AG04449 (cell line): ENCODE results near the gene GALNTL6.

Source experiments
- CTCF ChIA-PET: fragments of 350-600 bp; formaldehyde crosslinking; extraction: SDS; loops from one replicate; lab custom pipeline; 2021; ENCODE audit warnings: antibody characterized with exemption; lab: Yijun Ruan, JAX
- POLR2A ChIA-PET: fragments of 400-600, 350-600 bp; formaldehyde crosslinking; extraction: SDS; loops from one replicate; lab custom pipeline; 2020; ENCODE audit warnings: antibody characterized with exemption, inconsistent platforms; lab: Yijun Ruan, JAX
- DNase-seq: peaks from one replicate; pipeline ENCODE4 v3.0.0-alpha.2; 2010; ENCODE audit warnings: low read depth, low spot score
- H3K4me3 ChIP-seq: 2 replicates; pipeline ENCODE4 v1.5.1; 2011; ENCODE audit warnings: low read depth, mild to moderate bottlenecking, control low read depth, low read length
- TF ChIP-seq, protein P1 (sequence below): IDR thresholded peaks from one replicate; pipeline ENCODE4 v1.5.1; 2011; ENCODE audit warnings: mild to moderate bottlenecking, moderate library complexity, low read length, control low read depth, inconsistent platforms; ENCODE audit not compliant: insufficient read depth; ENCODE audit errors: missing control alignments

GALNTL6 gene

DNA sequence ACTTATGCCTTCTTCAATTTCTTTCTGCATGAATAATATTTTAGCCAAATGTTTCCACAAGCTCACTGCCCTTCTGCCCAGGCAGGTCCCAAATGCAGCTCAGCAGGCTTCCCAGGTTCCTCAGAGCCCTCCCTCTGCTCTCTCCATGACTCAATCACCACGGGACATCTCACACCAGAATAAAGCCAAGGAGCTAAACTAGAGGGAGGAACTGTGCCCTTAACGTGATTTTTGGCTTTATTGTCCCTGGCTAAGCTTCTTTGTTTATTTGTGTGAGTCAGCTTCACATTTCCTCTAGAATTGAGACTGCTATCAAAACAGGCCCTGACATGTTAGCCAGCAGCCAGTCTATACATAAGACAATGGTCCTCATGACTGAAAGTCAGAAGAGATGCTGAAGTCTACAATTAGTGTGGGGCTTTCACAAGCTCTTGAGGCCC, 1169.0 kb downstream of the GALNTL6 start:
- no peak overlapping the region for H3K4me3 ChIP-seq
- POLR2A ChIA-PET, result no interaction called here
- TF ChIP-seq, protein P1, sequence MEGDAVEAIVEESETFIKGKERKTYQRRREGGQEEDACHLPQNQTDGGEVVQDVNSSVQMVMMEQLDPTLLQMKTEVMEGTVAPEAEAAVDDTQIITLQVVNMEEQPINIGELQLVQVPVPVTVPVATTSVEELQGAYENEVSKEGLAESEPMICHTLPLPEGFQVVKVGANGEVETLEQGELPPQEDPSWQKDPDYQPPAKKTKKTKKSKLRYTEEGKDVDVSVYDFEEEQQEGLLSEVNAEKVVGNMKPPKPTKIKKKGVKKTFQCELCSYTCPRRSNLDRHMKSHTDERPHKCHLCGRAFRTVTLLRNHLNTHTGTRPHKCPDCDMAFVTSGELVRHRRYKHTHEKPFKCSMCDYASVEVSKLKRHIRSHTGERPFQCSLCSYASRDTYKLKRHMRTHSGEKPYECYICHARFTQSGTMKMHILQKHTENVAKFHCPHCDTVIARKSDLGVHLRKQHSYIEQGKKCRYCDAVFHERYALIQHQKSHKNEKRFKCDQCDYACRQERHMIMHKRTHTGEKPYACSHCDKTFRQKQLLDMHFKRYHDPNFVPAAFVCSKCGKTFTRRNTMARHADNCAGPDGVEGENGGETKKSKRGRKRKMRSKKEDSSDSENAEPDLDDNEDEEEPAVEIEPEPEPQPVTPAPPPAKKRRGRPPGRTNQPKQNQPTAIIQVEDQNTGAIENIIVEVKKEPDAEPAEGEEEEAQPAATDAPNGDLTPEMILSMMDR, result no peak
- CTCF ChIA-PET, result no interaction called here
- no peak for DNase-seq

GRCh38 chr4:172983014-172983413, 1169.8 kb downstream of the GALNTL6 start:
- ChIA-PET CTCF (no interaction called here), POLR2A (no interaction called here)
- no peak overlapping the region for H3K4me3 ChIP-seq
- DNase-seq, result no peak
- TF ChIP-seq, protein P1, result no peak

- POLR2A ChIA-PET, result no interaction called here
- H3K4me3 ChIP-seq, result no peak overlapping the region
- TF ChIP-seq, protein P1, result no peak
- CTCF ChIA-PET, result no interaction called here
- DNase-seq, result no peak
Measured at GRCh38 chr4:172983631-172984030, 1170.4 kb downstream of the GALNTL6 start.

DNA sequence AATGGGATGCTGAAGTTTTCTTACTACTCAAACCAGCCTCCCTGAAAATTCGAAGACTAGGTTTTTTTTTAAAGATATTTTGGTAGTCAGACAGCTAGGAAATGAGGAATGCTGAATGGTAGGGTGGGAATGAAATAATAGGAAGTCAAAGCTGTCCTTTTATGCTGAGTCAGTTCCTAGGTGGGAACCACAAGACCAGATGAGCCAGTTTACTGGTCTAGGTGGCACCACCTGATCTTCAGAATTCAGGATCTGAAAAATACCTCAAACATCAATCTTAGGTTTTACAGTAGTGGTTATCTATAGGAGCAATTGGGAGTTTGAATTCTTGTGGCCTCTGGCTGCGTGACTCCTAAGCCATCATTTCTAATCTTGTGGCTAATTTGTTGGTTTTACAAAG, 1172.3 kb downstream of the GALNTL6 start:
- POLR2A ChIA-PET, result no interaction called here
- DNase-seq, result no peak
- CTCF ChIA-PET, result no interaction called here
- TF ChIP-seq, protein P1, result no peak
- H3K4me3 ChIP-seq, result no peak overlapping the region

- DNase-seq, result no peak
- no peak overlapping the region for H3K4me3 ChIP-seq
- TF ChIP-seq, protein P1, result no peak
- CTCF ChIA-PET, result no interaction called here
- POLR2A ChIA-PET, result no interaction called here
Measured at GRCh38 chr4:172986114-172986513, 1172.9 kb downstream of the GALNTL6 start.

DNA sequence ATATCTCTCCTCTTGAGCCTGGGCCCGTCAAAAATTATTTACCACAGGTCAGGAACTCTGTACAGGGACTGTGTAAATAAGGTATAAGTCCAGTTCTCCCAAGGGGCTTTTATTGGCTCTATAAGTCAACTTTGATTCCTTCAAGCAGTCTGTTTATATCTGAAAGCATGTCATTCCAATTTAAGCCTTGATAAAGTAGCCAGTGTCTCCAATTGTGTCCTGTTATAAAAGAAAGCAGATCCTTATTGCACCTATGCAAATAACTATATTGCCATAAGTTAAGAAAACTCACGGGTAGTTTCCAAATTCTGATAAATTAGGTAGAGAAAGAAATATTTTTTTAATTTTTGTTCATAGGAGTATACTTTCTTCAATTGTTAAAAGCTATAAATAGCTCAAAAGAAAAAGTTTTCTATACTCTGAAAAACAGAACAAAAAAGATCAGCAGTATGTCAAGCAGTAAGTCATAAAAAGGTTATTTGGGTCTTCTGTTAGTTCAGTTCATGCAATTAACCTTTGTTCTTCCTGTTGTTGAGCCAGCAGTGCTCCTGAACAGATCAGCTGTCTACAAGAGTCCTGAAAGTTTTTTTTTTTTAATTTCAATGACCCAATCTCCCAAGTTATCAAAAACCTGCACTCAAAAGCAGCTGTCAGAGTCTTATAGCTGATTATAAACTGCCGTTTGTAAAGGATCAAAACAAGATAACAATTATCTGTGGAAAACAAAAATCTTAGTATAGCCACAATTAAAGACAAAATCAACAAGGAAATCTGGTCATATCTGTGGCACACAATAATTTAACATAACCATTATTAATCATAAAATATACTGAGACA, 1177.0 kb downstream of the GALNTL6 start:
- DNase-seq, result no peak
- H3K4me3 ChIP-seq, result no peak overlapping the region
- POLR2A ChIA-PET, result no interaction called here
- CTCF ChIA-PET, result interaction anchor here (2.4 kb wide), 1 partner anchor 23 kb away, joined by 7 read pairs; no protein-coding TSS in a partner anchor
- TF ChIP-seq, protein P1, result no peak
